ENCODE measurements around the gene FOXD4L1. TPM values are rescaled to one million over a fixed set of nuclear protein-coding genes. Genes with fewer than 3 reads are reported as not detected.
"Not testable (repeated sequence)": the region's sequence is repeated elsewhere in the genome, so short reads cannot be mapped to it uniquely, and the experiment has no call there.

FOXD4L1 gene
- total RNA-seq, 1 experiment from 2014 or later: not detected

- not testable (repeated sequence) for H3K14ac ChIP-seq (ENCODE audit: insufficient read depth, low read length); H4K8ac ChIP-seq (replicated peaks; ENCODE audit: insufficient read length, low read depth, low read length); H2BK120ac ChIP-seq (ENCODE audit: low read depth, low read length, poor library complexity, severe bottlenecking); H3K4me2 ChIP-seq (ENCODE audit: insufficient read depth, insufficient read length, low read length); H3K27me3 ChIP-seq (ENCODE audit: insufficient read depth, low read length); H2BK5ac ChIP-seq (ENCODE audit: insufficient read length, low read length); H3K79me1 ChIP-seq (ENCODE audit: insufficient read depth, low read depth, low read length, poor library complexity, severe bottlenecking); H2BK12ac ChIP-seq (ENCODE audit: insufficient read length, low read depth, low read length); H2BK20ac ChIP-seq (ENCODE audit: low read depth, low read length, poor library complexity, severe bottlenecking); H3K4me1 ChIP-seq (ENCODE audit: insufficient read depth, low read length); H4K91ac ChIP-seq (ENCODE audit: insufficient read length, low read depth, low read length); H3K36me3 Mint-ChIP-seq (ENCODE audit: insufficient read depth in 1 of 3, low read depth in 3 of 3); H4K20me1 ChIP-seq (ENCODE audit: control insufficient read depth, insufficient read depth, insufficient read length); H3K23me2 ChIP-seq (ENCODE audit: insufficient read length, low read depth, low read length, poor library complexity, severe bottlenecking); H2BK15ac ChIP-seq (ENCODE audit: low read depth, low read length); H3K9me3 ChIP-seq (ENCODE audit: control insufficient read depth, low read depth, low read length); H3K23ac ChIP-seq (ENCODE audit: insufficient read length, low read depth, low read length); H3K56ac ChIP-seq (ENCODE audit: insufficient read length, low read depth, low read length); H3K18ac ChIP-seq (ENCODE audit: insufficient read length, low read depth, low read length); H3K79me2 ChIP-seq (ENCODE audit: insufficient read depth, low read length); H2AK5ac ChIP-seq (ENCODE audit: insufficient read length, low read length); H3T11ph ChIP-seq (ENCODE audit: low read length); H4K5ac ChIP-seq (ENCODE audit: insufficient read length, low read depth, low read length); H3K9ac ChIP-seq (ENCODE audit: extremely low read depth, insufficient read length, low read length); H3K4me1 Mint-ChIP-seq; H3K27ac ChIP-seq (ENCODE audit: insufficient read length, low read depth, low read length); H2AFZ ChIP-seq (ENCODE audit: low read length); H3K27me3 Mint-ChIP-seq (ENCODE audit: low read depth); H3K9me3 Mint-ChIP-seq; H3K4ac ChIP-seq (ENCODE audit: low read depth, low read length)
- Mint-ChIP-seq H3K27ac (peak overlapping the region in 2 of 3 experiments; percentile 86 to 94; a peak in 3 of 7 replicates), H3K4me3 (peak overlapping the region; percentile 70 to 80)
- peak; percentile 28 for DNase-seq
- WGBS (ENCODE audit: extremely low coverage, insufficient read length, low lambda C conversion rate): no CpG with 5 or more reads among the region's 24 CpGs
Measured at GRCh38 chr2:113476688-113477368, 21.6 kb upstream of the FOXD4L1 start.

DNA sequence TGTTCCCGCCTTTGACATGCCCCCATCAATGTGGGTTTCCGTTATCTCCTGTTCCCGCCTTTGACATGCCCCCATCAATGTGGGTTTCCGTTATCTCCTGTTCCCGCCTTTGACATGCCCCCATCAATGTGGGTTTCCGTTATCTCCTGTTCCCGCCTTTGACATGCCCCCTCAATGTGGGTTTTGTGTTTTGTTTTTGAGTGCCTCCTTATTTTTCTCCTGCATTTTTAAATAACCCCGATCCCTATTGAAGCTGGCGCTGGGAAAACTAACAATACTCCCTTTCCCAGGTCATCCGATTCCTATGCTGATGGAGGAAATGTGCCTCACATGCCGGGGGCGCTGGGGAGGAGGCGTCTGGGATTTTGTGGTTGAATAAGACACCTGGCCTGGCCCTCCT lies 1.9 kb upstream of the FOXD4L1 start:
- H2BK12ac ChIP-seq (ENCODE audit: insufficient read length, low read depth, low read length); H2AK5ac ChIP-seq (ENCODE audit: insufficient read length, low read length); H2BK20ac ChIP-seq (ENCODE audit: low read depth, low read length, poor library complexity, severe bottlenecking); H3K9me3 Mint-ChIP-seq; H3K4ac ChIP-seq (ENCODE audit: low read depth, low read length); H3K36me3 Mint-ChIP-seq (ENCODE audit: insufficient read depth in 1 of 3, low read depth in 3 of 3); H2AFZ ChIP-seq (ENCODE audit: low read length); H4K91ac ChIP-seq (ENCODE audit: insufficient read length, low read depth, low read length); H2BK15ac ChIP-seq (ENCODE audit: low read depth, low read length); H3K4me2 ChIP-seq (ENCODE audit: insufficient read depth, insufficient read length, low read length); H3K4me3 Mint-ChIP-seq; H3K27ac Mint-ChIP-seq; H3K9ac ChIP-seq (ENCODE audit: extremely low read depth, insufficient read length, low read length); H3K4me1 ChIP-seq (ENCODE audit: insufficient read depth, low read length); H4K5ac ChIP-seq (ENCODE audit: insufficient read length, low read depth, low read length); H2BK5ac ChIP-seq (ENCODE audit: insufficient read length, low read length); H4K20me1 ChIP-seq (ENCODE audit: control insufficient read depth, insufficient read depth, insufficient read length); H3K79me1 ChIP-seq (ENCODE audit: insufficient read depth, low read depth, low read length, poor library complexity, severe bottlenecking); H3K27me3 ChIP-seq (ENCODE audit: insufficient read depth, low read length); H3T11ph ChIP-seq (ENCODE audit: low read length); H3K23me2 ChIP-seq (ENCODE audit: insufficient read length, low read depth, low read length, poor library complexity, severe bottlenecking); H3K79me2 ChIP-seq (ENCODE audit: insufficient read depth, low read length); H3K9me3 ChIP-seq (ENCODE audit: control insufficient read depth, low read depth, low read length); H2BK120ac ChIP-seq (ENCODE audit: low read depth, low read length, poor library complexity, severe bottlenecking); H3K27ac ChIP-seq (ENCODE audit: insufficient read length, low read depth, low read length); H3K14ac ChIP-seq (ENCODE audit: insufficient read depth, low read length); H3K4me1 Mint-ChIP-seq; H3K56ac ChIP-seq (ENCODE audit: insufficient read length, low read depth, low read length); H4K8ac ChIP-seq (replicated peaks; ENCODE audit: insufficient read length, low read depth, low read length); H3K23ac ChIP-seq (ENCODE audit: insufficient read length, low read depth, low read length); H3K18ac ChIP-seq (ENCODE audit: insufficient read length, low read depth, low read length): not testable (repeated sequence)
- WGBS (ENCODE audit: extremely low coverage, insufficient read length, low lambda C conversion rate): no CpG with 5 or more reads among the region's 13 CpGs
- peak; percentile 26 for DNase-seq
- H3K27me3 Mint-ChIP-seq (ENCODE audit: low read depth): peaks cover 46% of the 10 kb centered on the region

All from H9 (cell line).